ENCODE data around the gene TNIP2.
"Not testable (repeated sequence)": the region's sequence is repeated elsewhere in the genome, so short reads cannot be mapped to it uniquely, and the experiment has no call there.

The TNIP2 gene

GRCh38 chr4:2765832-2766526 is 9.8 kb upstream of the TNIP2 start:
- Histone ChIP-seq H3K9ac (ENCODE audit: low read length) (no peak overlapping the region), H3K79me2 (ENCODE audit: low read length) (no peaks in the 10 kb centered on the region), H3K4me2 (ENCODE audit: low read length) (no peak overlapping the region), H4K20me1 (ENCODE audit: insufficient read depth, low read length) (no peaks in the 10 kb centered on the region), H3K27me3 (ENCODE audit: low read depth, low read length) (no peaks in the 10 kb centered on the region), H3K4me1 (ENCODE audit: low read length) (peaks cover 21% of the 10 kb centered on the region), H2AFZ (ENCODE audit: low read depth, low read length) (no peak overlapping the region), H3K36me3 (replicated peaks; ENCODE audit: low read depth, low read length) (no peaks in the 10 kb centered on the region), H3K4me3 (ENCODE audit: low read length) (no peak overlapping the region), H3K9me3 (ENCODE audit: insufficient read depth, low read length) (no peaks in the 10 kb centered on the region), H3K27ac (ENCODE audit: low read length) (no peak overlapping the region)
- TF ChIP-seq CTCF (IDR thresholded peaks at IDR 0.05; ENCODE audit: low read depth, low read length), result no peak
- TF ChIP-seq EZH2phosphoT487 (IDR thresholded peaks at IDR 0.05; ENCODE audit: low read depth), result no peak

GRCh38 chr4:2763511-2763967 is 7.4 kb upstream of the TNIP2 start:
- peaks cover 15% of the 10 kb centered on the region for H3K4me1 ChIP-seq (ENCODE audit: low read length)
- no peaks in the 10 kb centered on the region for H3K9me3 ChIP-seq (ENCODE audit: insufficient read depth, low read length)
- TF ChIP-seq EZH2phosphoT487 (IDR thresholded peaks at IDR 0.05; ENCODE audit: low read depth), result no peak
- TF ChIP-seq CTCF (IDR thresholded peaks at IDR 0.05; ENCODE audit: low read depth, low read length), result no peak
- H3K4me2 ChIP-seq (ENCODE audit: low read length), result peak overlapping the region; percentile 80
- no peaks in the 10 kb centered on the region for H3K27me3 ChIP-seq (ENCODE audit: low read depth, low read length)
- H3K4me3 ChIP-seq (ENCODE audit: low read length), result peak overlapping the region; percentile 89
- H3K79me2 ChIP-seq (ENCODE audit: low read length), result no peaks in the 10 kb centered on the region
- H3K27ac ChIP-seq (ENCODE audit: low read length), result no peak overlapping the region
- H3K9ac ChIP-seq (ENCODE audit: low read length), result peak overlapping the region; percentile 67
- H4K20me1 ChIP-seq (ENCODE audit: insufficient read depth, low read length), result no peaks in the 10 kb centered on the region
- no peaks in the 10 kb centered on the region for H3K36me3 ChIP-seq (replicated peaks; ENCODE audit: low read depth, low read length)
- H2AFZ ChIP-seq (ENCODE audit: low read depth, low read length), result peak overlapping the region; percentile 75

- not testable (repeated sequence) for H3K9me3 ChIP-seq (ENCODE audit: insufficient read depth, low read length); H3K27ac ChIP-seq (ENCODE audit: low read length); H4K20me1 ChIP-seq (ENCODE audit: insufficient read depth, low read length); H3K79me2 ChIP-seq (ENCODE audit: low read length); H3K36me3 ChIP-seq (replicated peaks; ENCODE audit: low read depth, low read length); H3K27me3 ChIP-seq (ENCODE audit: low read depth, low read length); H3K4me3 ChIP-seq (ENCODE audit: low read length); H3K4me2 ChIP-seq (ENCODE audit: low read length); H3K9ac ChIP-seq (ENCODE audit: low read length); H2AFZ ChIP-seq (ENCODE audit: low read depth, low read length)
- peaks cover 15% of the 10 kb centered on the region for H3K4me1 ChIP-seq (ENCODE audit: low read length)
Observed at GRCh38 chr4:2762486-2763370, 6.6 kb upstream of the TNIP2 start.

GRCh38 chr4:2762048-2762447 is 5.9 kb upstream of the TNIP2 start:
- H3K9ac ChIP-seq (ENCODE audit: low read length), result no peak overlapping the region
- TF ChIP-seq EZH2phosphoT487 (IDR thresholded peaks at IDR 0.05; ENCODE audit: low read depth), result no peak
- TF ChIP-seq CTCF (IDR thresholded peaks at IDR 0.05; ENCODE audit: low read depth, low read length), result no peak

More at GRCh38 chr4:2762048-2762447, 5.9 kb upstream of the TNIP2 start:
- Histone ChIP-seq H3K4me2 (ENCODE audit: low read length) (no peak overlapping the region), H3K36me3 (replicated peaks; ENCODE audit: low read depth, low read length) (no peaks in the 10 kb centered on the region), H3K9me3 (ENCODE audit: insufficient read depth, low read length) (no peaks in the 10 kb centered on the region), H3K79me2 (ENCODE audit: low read length) (no peaks in the 10 kb centered on the region), H4K20me1 (ENCODE audit: insufficient read depth, low read length) (no peaks in the 10 kb centered on the region), H3K27ac (ENCODE audit: low read length) (no peak overlapping the region), H3K27me3 (ENCODE audit: low read depth, low read length) (peaks cover 4% of the 10 kb centered on the region; the same call in 1 of the 2 replicates), H2AFZ (ENCODE audit: low read depth, low read length) (no peak overlapping the region), H3K4me1 (ENCODE audit: low read length) (peaks cover 15% of the 10 kb centered on the region), H3K4me3 (ENCODE audit: low read length) (no peak overlapping the region)

Measured in OCI-LY3 (cell line).